ENCODE measurements around the gene FGD2.

Gene FGD2

GRCh38 chr6:37005061-37005810 is at the start of gene FGD2:
Gene FGD2 (plus strand): TSS chr6:37005655. CDS start chr6:37005818, 163 bp downstream.
- no peak for DNase-seq (ENCODE audit: low read depth in 2 of 2)

- no peak for DNase-seq (ENCODE audit: low read depth in 2 of 2)
Measured at GRCh38 chr6:36955671-36956445, 49.6 kb upstream of the FGD2 start.

- no peak for DNase-seq (ENCODE audit: low read depth in 2 of 2)
Measured at GRCh38 chr6:36956446-36956820, 49.0 kb upstream of the FGD2 start.

- DNase-seq (ENCODE audit: low read depth in 2 of 2): no peak
Measured at GRCh38 chr6:36957773-36958271, 47.6 kb upstream of the FGD2 start.

- DNase-seq (ENCODE audit: low read depth in 2 of 2): no peak
Measured at GRCh38 chr6:36958775-36959554, 46.5 kb upstream of the FGD2 start.

- no peak for DNase-seq (ENCODE audit: low read depth in 2 of 2)
Measured at GRCh38 chr6:36959555-36960250, 45.8 kb upstream of the FGD2 start.

GRCh38 chr6:36961441-36962435 is 43.7 kb upstream of the FGD2 start:
- no peak for DNase-seq (ENCODE audit: low read depth in 2 of 2)

GRCh38 chr6:36962874-36963273 is 42.6 kb upstream of the FGD2 start:
- peak in 1 of 2 experiments; percentile 9 for DNase-seq (ENCODE audit: low read depth in 2 of 2)

GRCh38 chr6:36963451-36964290 is 41.8 kb upstream of the FGD2 start:
- DNase-seq (ENCODE audit: low read depth in 2 of 2): no peak

- no peak for DNase-seq (ENCODE audit: low read depth in 2 of 2)
Measured at GRCh38 chr6:36964349-36964748, 41.1 kb upstream of the FGD2 start.

GRCh38 chr6:36964908-36965307 is 40.5 kb upstream of the FGD2 start:
- DNase-seq (ENCODE audit: low read depth in 2 of 2): no peak

GRCh38 chr6:36967301-36967700 is 38.2 kb upstream of the FGD2 start:
- no peak for DNase-seq (ENCODE audit: low read depth in 2 of 2)

- DNase-seq (ENCODE audit: low read depth in 2 of 2): no peak
Measured at GRCh38 chr6:36967757-36968156, 37.7 kb upstream of the FGD2 start.

- DNase-seq (ENCODE audit: low read depth in 2 of 2): no peak
Measured at GRCh38 chr6:36968266-36968977, 37.0 kb upstream of the FGD2 start.

GRCh38 chr6:36969240-36969691 is 36.2 kb upstream of the FGD2 start:
- DNase-seq (ENCODE audit: low read depth in 2 of 2): no peak

- DNase-seq (ENCODE audit: low read depth in 2 of 2): no peak
Measured at GRCh38 chr6:36969988-36970891, 35.2 kb upstream of the FGD2 start.
